H1 (cell line): ENCODE results near the gene ANK3. TPM values are rescaled to one million over a fixed set of nuclear protein-coding genes. Genes with fewer than 3 reads are reported as not detected.
A peak's percentile ranks its signal among the peaks of the same experiment; 100 is the strongest.

Experiments used
- CTCF ChIA-PET: fragments of 300-600 bp; sonication (Branson Sonifier 250); formaldehyde crosslinking; loops from one replicate; lab custom pipeline; 2021; ENCODE audit not compliant: partially characterized antibody; lab: Charles Lee
- POLR2A ChIA-PET: fragments of 300-600 bp; sonication (Branson Sonifier 250); formaldehyde crosslinking; loops from one replicate; lab custom pipeline; 2021; ENCODE audit warnings: inconsistent platforms; ENCODE audit not compliant: partially characterized antibody; lab: Charles Lee
- DNase-seq, 2 experiments: peaks; one replicate each; pipeline versions ENCODE4 v3.0.0 to v3.0.0-alpha.2; 2010 to 2022; ENCODE audit warnings: low spot score in 2 of 2, low read depth in 1 of 2, mixed read lengths in 1 of 2
- FAIRE-seq: peaks from 2 replicates; lab custom pipeline; 2011; peaks lifted over from hg19 to GRCh38; lab: Jason Lieb, UNC
- H2AFZ ChIP-seq: 2 replicates; pipeline ENCODE4 v1.8.1; 2012; ENCODE audit warnings: low read length, inconsistent platforms
- H2AK5ac ChIP-seq: 2 replicates; pipeline ENCODE4 v1.6.1; 2013; ENCODE audit warnings: low read depth, low read length
- H2BK120ac ChIP-seq: replicated peaks from 2 replicates; pipeline ENCODE3; 2013; ENCODE audit warnings: low read depth, low read length, inconsistent platforms
- H2BK12ac ChIP-seq: 2 replicates; pipeline ENCODE4 v1.6.1; 2013; ENCODE audit warnings: low read depth, low read length
- H2BK15ac ChIP-seq: 2 replicates; pipeline ENCODE4 v1.6.1; 2013; ENCODE audit warnings: low read length
- H2BK20ac ChIP-seq: 2 replicates; pipeline ENCODE4 v1.6.1; 2013; ENCODE audit warnings: low read length
- H2BK5ac ChIP-seq: 2 replicates; pipeline ENCODE4 v1.6.1; 2013; ENCODE audit warnings: low read depth, low read length
- H3K14ac ChIP-seq: 2 replicates; pipeline ENCODE4 v1.6.1; 2013; ENCODE audit warnings: inconsistent platforms; ENCODE audit not compliant: insufficient read length
- H3K18ac ChIP-seq: 2 replicates; pipeline ENCODE4 v1.6.1; 2013; ENCODE audit warnings: low read length; ENCODE audit errors: extremely low read depth
- H3K23ac ChIP-seq: 2 replicates; pipeline ENCODE4 v1.6.1; 2013; ENCODE audit warnings: inconsistent platforms; ENCODE audit not compliant: insufficient read length
- H3K23me2 ChIP-seq: 2 replicates; pipeline ENCODE4 v1.6.1; 2013; ENCODE audit warnings: low read depth, low read length
- H3K27ac ChIP-seq: 2 replicates; pipeline ENCODE4 v1.6.1; 2011; ENCODE audit warnings: low read depth, low read length, inconsistent platforms
- H3K27me3 ChIP-seq, 4 experiments: replicated peaks in 1 of 4; 1 replicate in 1 of 4; 2 replicates in 3 of 4; pipeline versions ENCODE4 v1.6.1 to v1.8.1; 2011 to 2013; ENCODE audit warnings: low read length in 3 of 4, mild to moderate bottlenecking in 3 of 4, inconsistent platforms in 2 of 4, mixed read lengths in 2 of 4, moderate library complexity in 1 of 4; ENCODE audit not compliant: control insufficient read depth in 3 of 4, insufficient read depth in 3 of 4; ENCODE audit errors: extremely low read depth in 1 of 4
- H3K36me3 ChIP-seq, 4 experiments: 2 replicates each; pipeline versions ENCODE4 v1.6.1 to v1.8.1; 2011 to 2013; ENCODE audit warnings: mild to moderate bottlenecking in 4 of 4, low read length in 3 of 4, moderate library complexity in 2 of 4, control low read depth in 1 of 4, inconsistent platforms in 1 of 4; ENCODE audit not compliant: insufficient read depth in 4 of 4, control insufficient read depth in 2 of 4
- H3K4ac ChIP-seq: replicated peaks from 2 replicates; pipeline ENCODE3; 2013; ENCODE audit warnings: low read length, low read depth, mixed read lengths, inconsistent platforms; ENCODE audit not compliant: insufficient read length
- H3K4me1 ChIP-seq, 4 experiments: replicated peaks in 1 of 4; 1 replicate in 1 of 4; 2 replicates in 3 of 4; pipeline versions ENCODE4 v1.6.1 to v1.8.1; 2011 to 2013; ENCODE audit warnings: low read length in 3 of 4, inconsistent platforms in 2 of 4, mixed read lengths in 1 of 4; ENCODE audit not compliant: insufficient read depth in 4 of 4, control insufficient read depth in 3 of 4
- H3K4me2 ChIP-seq, 2 experiments: 2 replicates each; pipeline versions ENCODE4 v1.6.1 to v1.8.1; 2011 to 2013; ENCODE audit warnings: low read depth in 2 of 2, low read length in 2 of 2, control low read depth in 1 of 2, inconsistent platforms in 1 of 2, mild to moderate bottlenecking in 1 of 2; ENCODE audit not compliant: insufficient read depth in 1 of 2
- H3K4me3 ChIP-seq, 4 experiments: fragments of 200-600, 300-600 bp in 1 of 4; sonication (generic), shearing (Covaris generic), sonication (Bioruptor Twin) in 1 of 4; 2 replicates each; pipeline versions ENCODE4 v1.5.1 to v1.8.1; 2011 to 2016; ENCODE audit warnings: low read length in 4 of 4, low read depth in 3 of 4, control low read depth in 2 of 4, inconsistent platforms in 2 of 4, mild to moderate bottlenecking in 2 of 4, mixed read lengths in 1 of 4, moderate library complexity in 1 of 4; ENCODE audit not compliant: insufficient read depth in 2 of 4; ENCODE audit errors: extremely low read depth in 1 of 4
- H3K56ac ChIP-seq: replicated peaks from 2 replicates; pipeline ENCODE3; 2013; ENCODE audit warnings: low read depth, mild to moderate bottlenecking, mixed read lengths, low read length, inconsistent platforms; ENCODE audit not compliant: insufficient read length
- H3K79me1 ChIP-seq: 2 replicates; pipeline ENCODE4 v1.6.1; 2013; ENCODE audit warnings: low read depth, low read length, control low read depth
- H3K79me2 ChIP-seq, 2 experiments: 2 replicates each; pipeline versions ENCODE4 v1.6.1 to v1.8.1; 2012 to 2013; ENCODE audit warnings: low read length in 2 of 2, mild to moderate bottlenecking in 2 of 2, inconsistent platforms in 1 of 2; ENCODE audit not compliant: insufficient read depth in 2 of 2, control insufficient read depth in 1 of 2
- H3K9ac ChIP-seq, 4 experiments: replicated peaks in 1 of 4; 1 replicate in 1 of 4; 2 replicates in 3 of 4; pipeline versions ENCODE4 v1.6.1 to v1.8.1; 2011 to 2013; ENCODE audit warnings: low read depth in 3 of 4, low read length in 3 of 4, control low read depth in 2 of 4, mild to moderate bottlenecking in 2 of 4, moderate library complexity in 2 of 4, inconsistent platforms in 1 of 4; ENCODE audit errors: extremely low read depth in 1 of 4
- H3K9me3 ChIP-seq, 2 experiments: 2 replicates each; pipeline versions ENCODE4 v1.6.1 to v1.8.1; 2012 to 2013; ENCODE audit warnings: mild to moderate bottlenecking in 2 of 2, moderate library complexity in 2 of 2, control low read depth in 1 of 2, inconsistent platforms in 1 of 2, low read depth in 1 of 2, low read length in 1 of 2, mixed read lengths in 1 of 2; ENCODE audit not compliant: insufficient read depth in 2 of 2
- H4K20me1 ChIP-seq, 2 experiments: replicated peaks in 1 of 2; 2 replicates each; pipeline versions ENCODE3 to v1.8.1; 2011 to 2013; ENCODE audit warnings: inconsistent platforms in 2 of 2, low read length in 2 of 2, mild to moderate bottlenecking in 1 of 2; ENCODE audit not compliant: insufficient read depth in 2 of 2, control insufficient read depth in 1 of 2
- H4K5ac ChIP-seq: 2 replicates; pipeline ENCODE4 v1.6.1; 2013; ENCODE audit warnings: low read length, low read depth, mixed read lengths, inconsistent platforms; ENCODE audit not compliant: insufficient read length
- H4K8ac ChIP-seq: 2 replicates; pipeline ENCODE4 v1.8.0; 2013; ENCODE audit warnings: mild to moderate bottlenecking, moderate library complexity, low read length, inconsistent platforms; ENCODE audit not compliant: insufficient read depth; ENCODE audit errors: extremely low read depth
- H4K91ac ChIP-seq: replicated peaks from 2 replicates; pipeline ENCODE3; 2013; ENCODE audit warnings: low read length, mixed read lengths, inconsistent platforms; ENCODE audit not compliant: insufficient read length
- CBX5 ChIP-seq: fragments of 300-800, 300-1000 bp; sonication (generic); IDR thresholded peaks from 2 replicates; pipeline ENCODE4 v1.7.1; 2016; ENCODE audit warnings: antibody characterized with exemption, low read length, low read depth
- CTBP2 ChIP-seq: IDR thresholded peaks from 2 replicates; pipeline ENCODE4 v1.7.0; 2011; ENCODE audit warnings: borderline replicate concordance, mild to moderate bottlenecking, moderate library complexity, mixed read lengths, low read length; ENCODE audit not compliant: insufficient read depth, insufficient read length
- HDAC6 ChIP-seq: IDR thresholded peaks from one replicate; pipeline ENCODE4 v1.7.1; 2012; ENCODE audit warnings: low read depth, mild to moderate bottlenecking, inconsistent platforms, low read length, moderate library complexity
- TCF12 ChIP-seq: IDR thresholded peaks from 2 replicates; pipeline ENCODE4 v1.6.1; 2011; ENCODE audit warnings: low read depth, mild to moderate bottlenecking, low read length
- WGBS, 2 experiments: shearing (Covaris generic) in 1 of 2; methylation state at CpG; one replicate each; pipeline versions ENCODE4 v1.1.6 to v1.1.7; 2013 to 2015; ENCODE audit warnings: low lambda C conversion rate in 2 of 2, mixed read lengths in 2 of 2, inconsistent platforms in 1 of 2, low coverage in 1 of 2, missing lambda C conversion rate in 1 of 2; ENCODE audit not compliant: insufficient replicate concordance in 2 of 2, insufficient coverage in 1 of 2, insufficient read length in 1 of 2; ENCODE audit errors: extremely low coverage in 1 of 2, missing lambda C conversion rate in 1 of 2; 5-methylcytosine and 5-hydroxymethylcytosine counted together
- polyA plus RNA-seq, 7 experiments: library from polyadenylated mRNA; depleted of rRNA in 3 of 7; stranded (reverse) in 5 of 7; unstranded in 2 of 7; fragments of >200 nt in 5 of 7; fragments of 200-250 nt in 2 of 7; gene quantifications; 1 replicate in 5 of 7; 2 replicates in 1 of 7; 4 replicates in 1 of 7; pipeline versions ENCODE4 v1.2.1 to v1.2.3, GENCODE V29; 2011 to 2013; ENCODE audit warnings: missing spikeins in 2 of 7, mixed read lengths in 2 of 7
- total RNA-seq: library from RNA; stranded (reverse); fragmentation: NEBNext Ultra II Directional; extraction: Animal tissue kit (Norgen Biotek cat#: 25700); gene quantifications from 2 replicates; pipeline ENCODE4 v1.2.1, GENCODE V29; 2021

ANK3 gene
- total and polyA plus RNA-seq, 2 of the 8 experiments (the other 6 are each of a cell fraction or from before 2014, with no cell fraction given): 18.1 to 67.9 TPM

GRCh38 chr10:60006062-60006461 is 383.6 kb downstream of the ANK3 start:
- H2BK15ac ChIP-seq: no peak overlapping the region
- no peak overlapping the region for H2BK120ac ChIP-seq
- peaks cover 0 to 20% (median 11%) of the 10 kb centered on the region in 4 experiments; a peak in 5 of 7 replicates for H3K4me1 ChIP-seq
- H2BK12ac ChIP-seq: no peak overlapping the region
- H3K14ac ChIP-seq: no peak overlapping the region
- no peak overlapping the region for H3K4me2 ChIP-seq
- 94% methylated on average over 3 of the region's 3 CpGs; no CpG with 5 or more reads in 1 of the 2 experiments for WGBS, 2 experiments
- H3K36me3 ChIP-seq: no peaks in the 10 kb centered on the region
- H3K56ac ChIP-seq: no peak overlapping the region
- H4K20me1 ChIP-seq: no peaks in the 10 kb centered on the region
- H2BK5ac ChIP-seq: no peak overlapping the region
- H3K27me3 ChIP-seq: no peaks in the 10 kb centered on the region
- no peak overlapping the region for H4K8ac ChIP-seq
- H3K23ac ChIP-seq: no peak overlapping the region
- DNase-seq (no peak), FAIRE-seq (no peak)
- no peak overlapping the region for H3K9ac ChIP-seq
- no peak for TF ChIP-seq HDAC6
- no peak for TF ChIP-seq CBX5
- no peak for TF ChIP-seq CTBP2
- no peak for TF ChIP-seq TCF12
- TF ChIP-seq, all 59 proteins: peak for 0
- no peak overlapping the region for H3K27ac ChIP-seq
- ChIA-PET POLR2A (interaction anchor here (1.9 kb wide), 1 partner anchor 17 kb away, joined by 6 read pairs; no protein-coding TSS in a partner anchor), CTCF (interaction anchor here (1.2 to 3.1 kb wide), 3 partner anchors 16 to 201 kb away, joined by 4 to 11 read pairs (median 5); no protein-coding TSS in a partner anchor)
- H3K4me3 ChIP-seq: no peak overlapping the region
- 0 out of 2 replicates have a peak overlapping the region, but pooled peaks have one; percentile 16 for H2BK20ac ChIP-seq
- H3K4ac ChIP-seq: no peak overlapping the region
- no peak overlapping the region for H4K91ac ChIP-seq
- no peak overlapping the region for H4K5ac ChIP-seq
- no peaks in the 10 kb centered on the region for H3K79me2 ChIP-seq
- H3K9me3 ChIP-seq: no peaks in the 10 kb centered on the region
- H2AFZ ChIP-seq: no peak overlapping the region
- no peaks in the 10 kb centered on the region for H3K79me1 ChIP-seq
- no peaks in the 10 kb centered on the region; the same call in 1 of the 2 replicates for H3K23me2 ChIP-seq
- no peak overlapping the region for H3K18ac ChIP-seq
- no peak overlapping the region for H2AK5ac ChIP-seq
